Smooth muscle cell (in vitro differentiated cells): ENCODE data around the gene GMDS. TPM values are rescaled to one million over a fixed set of nuclear protein-coding genes. Genes with fewer than 3 reads are reported as not detected.

Experiments
- DNase-seq: peaks from one replicate; lab custom pipeline; 2025; ENCODE audit not compliant: unreplicated experiment; lab: John Stamatoyannopoulos, UW
- H2AFZ ChIP-seq: fragments of 200-600 bp; sonication (generic); 2 replicates; pipeline ENCODE4 v1.6.0; 2016; ENCODE audit warnings: antibody characterized with exemption, low read depth, mild to moderate bottlenecking
- H3F3A ChIP-seq: fragments of 200-600 bp; sonication (generic); 2 replicates; pipeline ENCODE4 v1.6.0; 2017; ENCODE audit warnings: antibody characterized with exemption, low read depth
- H3K27ac ChIP-seq: fragments of 200-600 bp; sonication (generic); 2 replicates; pipeline ENCODE4 v1.5.1; 2016; ENCODE audit warnings: low read depth, mild to moderate bottlenecking
- H3K27me3 ChIP-seq: fragments of 200-600 bp; sonication (generic); 2 replicates; pipeline ENCODE4 v1.6.1; 2016; ENCODE audit warnings: low read depth, mild to moderate bottlenecking
- H3K36me3 ChIP-seq: fragments of 200-600 bp; sonication (generic); 2 replicates; pipeline ENCODE4 v1.5.1; 2016; ENCODE audit warnings: low read depth
- H3K4me1 ChIP-seq: fragments of 200-600 bp; sonication (generic); 2 replicates; pipeline ENCODE4 v1.5.1; 2016; ENCODE audit warnings: low read depth
- H3K4me2 ChIP-seq: fragments of 200-600 bp; sonication (generic); 2 replicates; pipeline ENCODE4 v1.6.0; 2016; ENCODE audit warnings: mild to moderate bottlenecking
- H3K4me3 ChIP-seq: fragments of 200-600 bp; sonication (generic); 2 replicates; pipeline ENCODE4 v1.5.1; 2016; ENCODE audit warnings: mild to moderate bottlenecking
- H3K79me2 ChIP-seq: fragments of 200-600 bp; sonication (generic); 2 replicates; pipeline ENCODE4 v1.6.0; 2016; ENCODE audit warnings: low read depth, mild to moderate bottlenecking
- H3K9ac ChIP-seq: fragments of 200-600 bp; sonication (generic); 2 replicates; pipeline ENCODE4 v1.6.0; 2016; ENCODE audit warnings: low read depth
- H3K9me3 ChIP-seq: fragments of 200-600 bp; sonication (generic); replicated peaks from 2 replicates; pipeline ENCODE4 v1.5.1; 2016; ENCODE audit warnings: low read depth
- H4K20me1 ChIP-seq: fragments of 200-600 bp; sonication (generic); 2 replicates; pipeline ENCODE4 v1.6.0; 2016; ENCODE audit warnings: low read depth
- CTCF ChIP-seq: fragments of 200-600 bp; sonication (generic); IDR thresholded peaks from 2 replicates; pipeline ENCODE4 v1.5.1; 2017; ENCODE audit warnings: borderline replicate concordance, mild to moderate bottlenecking, antibody characterized with exemption; ENCODE audit not compliant: insufficient read depth, poor library complexity, severe bottlenecking
- WGBS: methylation state at CpG from one replicate; pipeline ENCODE4 v1.1.7; 2016; ENCODE audit warnings: low lambda C conversion rate; 5-methylcytosine and 5-hydroxymethylcytosine counted together
- polyA plus RNA-seq: library from polyadenylated mRNA; unstranded; fragments of >200 nt; fragmentation: Nextera tagmentation; extraction: Ambion mirVana; gene quantifications from 2 replicates; pipeline ENCODE4 v1.2.1, GENCODE V29; 2016
- total RNA-seq: library from RNA; depleted of rRNA; stranded (reverse); fragments of >200 nt; gene quantifications from 2 replicates; pipeline ENCODE4 v1.2.3, GENCODE V29; 2014

GMDS gene
- total and polyA plus RNA-seq, 2 experiments from 2014 or later, result 3.7 to 8.5 TPM

DNA sequence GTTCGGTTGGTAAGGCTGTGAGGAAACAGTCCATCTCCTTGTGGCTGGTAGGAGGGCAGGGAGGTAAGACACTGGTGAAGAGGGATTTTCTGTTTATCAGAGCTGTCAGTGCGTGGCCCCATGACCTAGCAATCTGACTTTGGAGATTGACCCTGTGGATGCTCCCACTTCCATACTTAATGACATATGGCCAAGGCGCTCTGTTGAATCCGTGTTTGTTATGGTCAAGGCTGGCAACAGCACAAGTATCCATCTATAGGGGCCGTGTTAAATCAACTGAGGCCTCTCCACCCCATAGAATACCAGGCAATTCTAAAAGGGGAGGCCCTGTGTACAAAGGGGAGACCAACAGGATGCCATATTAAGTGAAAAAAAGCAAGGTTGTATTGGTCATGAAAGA is 661.3 kb downstream of the GMDS start:
- no peak overlapping the region for H3K4me3 ChIP-seq
- H3K4me1 ChIP-seq, result no peaks in the 10 kb centered on the region
- DNase-seq, result no peak
- H3K36me3 ChIP-seq, result no peaks in the 10 kb centered on the region
- peaks cover 12% of the 10 kb centered on the region for H3K27me3 ChIP-seq
- WGBS, result 77% methylated on average over 5 of the region's 5 CpGs
- H3K9me3 ChIP-seq, result no peaks in the 10 kb centered on the region
- H3F3A ChIP-seq, result no peaks in the 10 kb centered on the region
- TF ChIP-seq CTCF, result no peak
- H3K27ac ChIP-seq, result no peak overlapping the region
- no peaks in the 10 kb centered on the region for H4K20me1 ChIP-seq
- no peak overlapping the region for H3K4me2 ChIP-seq
- no peak overlapping the region for H3K9ac ChIP-seq
- H3K79me2 ChIP-seq, result no peaks in the 10 kb centered on the region
- H2AFZ ChIP-seq, result no peak overlapping the region

- no peaks in the 10 kb centered on the region for H3K9me3 ChIP-seq
- no peaks in the 10 kb centered on the region for H3K4me1 ChIP-seq
- H3K4me3 ChIP-seq, result no peak overlapping the region
- no peak overlapping the region for H3K4me2 ChIP-seq
- no peaks in the 10 kb centered on the region for H4K20me1 ChIP-seq
- WGBS, result 90% methylated on average over 25 of the region's 31 CpGs
- no peaks in the 10 kb centered on the region for H3K36me3 ChIP-seq
- no peaks in the 10 kb centered on the region for H3F3A ChIP-seq
- no peak overlapping the region for H2AFZ ChIP-seq
- no peak overlapping the region for H3K9ac ChIP-seq
- no peaks in the 10 kb centered on the region for H3K79me2 ChIP-seq
- peaks cover 12% of the 10 kb centered on the region for H3K27me3 ChIP-seq
- H3K27ac ChIP-seq, result no peak overlapping the region
- no peak for TF ChIP-seq CTCF
- DNase-seq, result no peak
Observed at GRCh38 chr6:1581120-1581991, 664.0 kb downstream of the GMDS start.

GRCh38 chr6:1580585-1580984 is 664.8 kb downstream of the GMDS start:
- Histone ChIP-seq H3K36me3 (no peaks in the 10 kb centered on the region), H3K4me1 (no peaks in the 10 kb centered on the region), H3K9me3 (no peaks in the 10 kb centered on the region), H3K27ac (no peak overlapping the region), H2AFZ (no peak overlapping the region), H3F3A (peaks cover 4% of the 10 kb centered on the region), H3K4me3 (no peak overlapping the region), H3K4me2 (no peak overlapping the region), H3K27me3 (peaks cover 8% of the 10 kb centered on the region), H4K20me1 (no peaks in the 10 kb centered on the region), H3K9ac (no peak overlapping the region), H3K79me2 (no peaks in the 10 kb centered on the region)
- 83% methylated on average over 9 of the region's 9 CpGs for WGBS
- no peak for DNase-seq
- TF ChIP-seq CTCF, result no peak

DNA sequence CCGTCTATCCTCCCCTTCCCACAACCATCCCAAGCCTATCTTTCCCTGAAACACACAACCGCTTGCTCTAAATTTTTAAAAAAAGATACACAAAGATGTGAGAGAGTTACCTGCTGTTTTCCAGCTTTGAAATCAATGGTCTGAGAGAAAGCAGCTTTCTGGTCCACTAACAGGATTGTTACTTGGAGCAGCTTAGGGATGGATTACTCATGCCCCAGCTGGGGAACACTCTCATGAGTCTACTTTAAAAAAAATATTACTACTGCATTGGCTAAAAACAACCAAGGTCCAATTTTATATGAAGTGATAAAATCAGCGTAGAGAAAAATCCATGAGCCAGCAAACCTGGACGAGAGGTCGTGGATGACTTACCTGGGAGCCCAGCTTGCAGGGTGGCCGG is 665.3 kb downstream of the GMDS start:
- H3K36me3 ChIP-seq, result no peaks in the 10 kb centered on the region
- DNase-seq, result no peak
- H3K27me3 ChIP-seq, result peaks cover 4% of the 10 kb centered on the region
- no peaks in the 10 kb centered on the region for H3K79me2 ChIP-seq
- peaks cover 6% of the 10 kb centered on the region for H3F3A ChIP-seq
- 81% methylated on average over 6 of the region's 6 CpGs for WGBS
- no peak overlapping the region for H3K4me3 ChIP-seq
- no peak overlapping the region for H3K4me2 ChIP-seq
- H3K9me3 ChIP-seq, result no peaks in the 10 kb centered on the region
- TF ChIP-seq CTCF, result no peak
- no peak overlapping the region for H3K27ac ChIP-seq
- H4K20me1 ChIP-seq, result no peaks in the 10 kb centered on the region
- peaks cover 2% of the 10 kb centered on the region for H3K4me1 ChIP-seq
- H3K9ac ChIP-seq, result no peak overlapping the region
- no peak overlapping the region for H2AFZ ChIP-seq
